ENCODE measurements around the gene LITAFD. TPM values are rescaled to one million over a fixed set of nuclear protein-coding genes. Genes with fewer than 3 reads are reported as not detected.

Gene LITAFD
- polyA plus RNA-seq, 1 of the 3 experiments (the other 2 are of a cell fraction): not detected

DNA sequence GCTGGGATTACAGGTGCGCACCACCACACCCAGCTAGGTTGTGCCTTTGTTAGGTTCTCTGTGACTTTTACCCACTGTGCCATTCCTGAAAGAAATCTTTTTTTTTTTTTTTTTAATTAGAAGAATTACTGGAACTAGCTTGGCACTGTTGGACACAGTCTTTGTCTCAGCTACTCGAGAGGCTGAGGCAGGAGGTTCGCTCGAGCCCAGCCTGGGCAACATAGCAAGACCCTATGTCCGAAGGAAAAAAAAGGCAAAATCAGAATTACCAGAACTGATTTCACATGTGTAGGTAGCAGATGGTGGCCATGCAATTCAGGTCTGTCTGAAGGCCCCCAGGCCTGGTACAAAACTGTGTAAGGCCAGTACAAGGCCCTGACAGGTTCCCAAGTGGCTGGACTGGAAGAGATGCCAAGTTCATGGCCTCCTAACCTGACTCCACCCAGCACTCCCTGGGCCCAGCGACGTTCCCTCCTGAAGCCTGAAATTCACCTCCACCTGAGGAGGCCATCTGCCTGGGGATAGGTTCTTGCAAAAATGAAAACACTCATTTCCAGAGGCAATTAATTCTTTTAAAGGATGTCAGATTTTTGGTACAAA is 36.4 kb upstream of the LITAFD start:
- TF ChIP-seq RXRA (IDR thresholded peaks at IDR 0.05; ENCODE audit: borderline replicate concordance, low read depth) (no peak), FOXM1 (IDR thresholded peaks at IDR 0.05; ENCODE audit: low read depth) (no peak), EP300 (IDR thresholded peaks at IDR 0.05; ENCODE audit: borderline replicate concordance in 1 of 2, low read depth in 1 of 2, low read length in 1 of 2) (no peak), FOSL2 (IDR thresholded peaks at IDR 0.05; ENCODE audit: borderline replicate concordance, low read depth) (no peak), TEAD4 (IDR thresholded peaks at IDR 0.05; ENCODE audit: borderline replicate concordance, insufficient read depth) (no peak), SMC3 (IDR thresholded peaks at IDR 0.05; ENCODE audit: low read depth, low read length) (no peak), RCOR1 (IDR thresholded peaks at IDR 0.05; ENCODE audit: low read length) (no peak), NRF1 (IDR thresholded peaks at IDR 0.05; ENCODE audit: low read depth, low read length) (no peak)
- TF ChIP-seq, protein P1, sequence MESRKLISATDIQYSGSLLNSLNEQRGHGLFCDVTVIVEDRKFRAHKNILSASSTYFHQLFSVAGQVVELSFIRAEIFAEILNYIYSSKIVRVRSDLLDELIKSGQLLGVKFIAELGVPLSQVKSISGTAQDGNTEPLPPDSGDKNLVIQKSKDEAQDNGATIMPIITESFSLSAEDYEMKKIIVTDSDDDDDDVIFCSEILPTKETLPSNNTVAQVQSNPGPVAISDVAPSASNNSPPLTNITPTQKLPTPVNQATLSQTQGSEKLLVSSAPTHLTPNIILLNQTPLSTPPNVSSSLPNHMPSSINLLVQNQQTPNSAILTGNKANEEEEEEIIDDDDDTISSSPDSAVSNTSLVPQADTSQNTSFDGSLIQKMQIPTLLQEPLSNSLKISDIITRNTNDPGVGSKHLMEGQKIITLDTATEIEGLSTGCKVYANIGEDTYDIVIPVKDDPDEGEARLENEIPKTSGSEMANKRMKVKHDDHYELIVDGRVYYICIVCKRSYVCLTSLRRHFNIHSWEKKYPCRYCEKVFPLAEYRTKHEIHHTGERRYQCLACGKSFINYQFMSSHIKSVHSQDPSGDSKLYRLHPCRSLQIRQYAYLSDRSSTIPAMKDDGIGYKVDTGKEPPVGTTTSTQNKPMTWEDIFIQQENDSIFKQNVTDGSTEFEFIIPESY (IDR thresholded peaks at IDR 0.05; ENCODE audit: borderline replicate concordance, low read depth): no peak
- no peaks in the 10 kb centered on the region for H3K9me3 ChIP-seq
- 96% methylated on average over 7 of the region's 7 CpGs for WGBS (ENCODE audit: low lambda C conversion rate)
- H3K27me3 ChIP-seq (ENCODE audit: insufficient read depth): no peaks in the 10 kb centered on the region
- peaks cover 13 to 21% of the 10 kb centered on the region in 2 experiments; a peak in 3 of 4 replicates for H3K4me1 ChIP-seq (ENCODE audit: control insufficient read depth in 1 of 2, insufficient read depth in 2 of 2, low read depth in 1 of 2, low read length in 1 of 2)
- H3K36me3 ChIP-seq (replicated peaks in 1 of 2; ENCODE audit: control insufficient read depth in 1 of 2, insufficient read depth in 2 of 2, low read length in 1 of 2): peaks cover 6 to 25% of the 10 kb centered on the region in 2 experiments
- no peaks in the 10 kb centered on the region for H3K9me2 ChIP-seq
- peaks cover 48% of the 10 kb centered on the region for H3F3A ChIP-seq (replicated peaks; ENCODE audit: insufficient read depth)
- no peak overlapping the region for H3K4me3 ChIP-seq (ENCODE audit: low read depth in 2 of 2, low read length in 1 of 2)
- H3K9ac ChIP-seq: no peak overlapping the region
- POLR2A ChIA-PET: no interaction called here
- peaks cover 35% of the 10 kb centered on the region for H4K20me1 ChIP-seq (ENCODE audit: insufficient read depth)
- no peak overlapping the region for H2AFZ ChIP-seq (ENCODE audit: low read depth)
- H3K27ac ChIP-seq (ENCODE audit: low read depth in 2 of 2, low read length in 1 of 2): no peak overlapping the region
- DNase-seq: peak; percentile 7
- peaks cover 27% of the 10 kb centered on the region; the same call in 1 of the 2 replicates for H3K79me2 ChIP-seq (ENCODE audit: insufficient read depth)
- CTCF ChIA-PET: no interaction called here
- H3K4me2 ChIP-seq: no peak overlapping the region

- H3K9ac ChIP-seq: no peak overlapping the region
- POLR2A ChIA-PET: interaction anchor here (0.6 kb wide), 1 partner anchor 16 kb away, joined by 4 read pairs; no protein-coding TSS in a partner anchor
- WGBS (ENCODE audit: low lambda C conversion rate): 93% methylated on average over 9 of the region's 10 CpGs
- H3K9me2 ChIP-seq: no peaks in the 10 kb centered on the region
- no peaks in the 10 kb centered on the region for H3K9me3 ChIP-seq
- H2AFZ ChIP-seq (ENCODE audit: low read depth): no peak overlapping the region
- H3K36me3 ChIP-seq (replicated peaks in 1 of 2; ENCODE audit: control insufficient read depth in 1 of 2, insufficient read depth in 2 of 2, low read length in 1 of 2): peaks cover 12 to 25% of the 10 kb centered on the region in 2 experiments
- no peak overlapping the region for H3K4me3 ChIP-seq (ENCODE audit: low read depth in 2 of 2, low read length in 1 of 2)
- TF ChIP-seq GATA2 (CRISPR knock-in tag; IDR thresholded peaks at IDR 0.05) (no peak), SMC3 (IDR thresholded peaks at IDR 0.05; ENCODE audit: low read depth, low read length) (no peak), EZH2phosphoT487 (IDR thresholded peaks at IDR 0.05; ENCODE audit: borderline replicate concordance, low read depth) (no peak), RXRA (IDR thresholded peaks at IDR 0.05; ENCODE audit: borderline replicate concordance, low read depth) (no peak), POLR2AphosphoS5 (IDR thresholded peaks at IDR 0.05; ENCODE audit: low read depth, low read length) (no peak), YY1 (IDR thresholded peaks at IDR 0.05; ENCODE audit: low read depth) (no peak), RAD21 (IDR thresholded peaks at IDR 0.05; ENCODE audit: low read length) (no peak), RFX5 (IDR thresholded peaks at IDR 0.05; ENCODE audit: low read length) (no peak)
- TF ChIP-seq, protein P2, sequence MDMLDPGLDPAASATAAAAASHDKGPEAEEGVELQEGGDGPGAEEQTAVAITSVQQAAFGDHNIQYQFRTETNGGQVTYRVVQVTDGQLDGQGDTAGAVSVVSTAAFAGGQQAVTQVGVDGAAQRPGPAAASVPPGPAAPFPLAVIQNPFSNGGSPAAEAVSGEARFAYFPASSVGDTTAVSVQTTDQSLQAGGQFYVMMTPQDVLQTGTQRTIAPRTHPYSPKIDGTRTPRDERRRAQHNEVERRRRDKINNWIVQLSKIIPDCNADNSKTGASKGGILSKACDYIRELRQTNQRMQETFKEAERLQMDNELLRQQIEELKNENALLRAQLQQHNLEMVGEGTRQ (IDR thresholded peaks at IDR 0.05; ENCODE audit: borderline replicate concordance, low read depth, low read length): no peak
- H3K4me1 ChIP-seq (ENCODE audit: control insufficient read depth in 1 of 2, insufficient read depth in 2 of 2, low read depth in 1 of 2, low read length in 1 of 2): peaks cover 13 to 21% of the 10 kb centered on the region in 2 experiments; a peak in 3 of 4 replicates
- no peak overlapping the region for H3K4me2 ChIP-seq
- H3K27ac ChIP-seq (ENCODE audit: low read depth in 2 of 2, low read length in 1 of 2): peak overlapping the region; percentile 23; a peak in 1 of 4 replicates
- DNase-seq: peak; percentile 10
- CTCF ChIA-PET: no interaction called here
- H3K27me3 ChIP-seq (ENCODE audit: insufficient read depth): no peaks in the 10 kb centered on the region
- peaks cover 52% of the 10 kb centered on the region for H3F3A ChIP-seq (replicated peaks; ENCODE audit: insufficient read depth)
- peaks cover 30% of the 10 kb centered on the region; the same call in 1 of the 2 replicates for H3K79me2 ChIP-seq (ENCODE audit: insufficient read depth)
- peaks cover 38% of the 10 kb centered on the region for H4K20me1 ChIP-seq (ENCODE audit: insufficient read depth)
Observed at GRCh38 chr16:8846401-8846932, 35.7 kb upstream of the LITAFD start.
